ENCODE results near the gene HMGB2.
A peak's percentile ranks its signal among the peaks of the same experiment; 100 is the strongest.

HMGB2 gene

GRCh38 chr4:173334891-173335752 lies 964 bp upstream of the HMGB2 start:
- peak; percentile 84 for DNase-seq

GRCh38 chr4:173333658-173334084 lies 487 bp downstream of the HMGB2 start:
- DNase-seq: peak; percentile 30

GRCh38 chr4:173332963-173333657 lies 1.0 kb downstream of the HMGB2 start:
- DNase-seq: no peak

GRCh38 chr4:173332021-173332487 lies 2.1 kb downstream of the HMGB2 start:
- no peak for DNase-seq

- no peak for DNase-seq
Observed at GRCh38 chr4:173330590-173330989, 3.6 kb downstream of the HMGB2 start.

- no peak for DNase-seq
Observed at GRCh38 chr4:173328236-173328901, 5.8 kb downstream of the HMGB2 start.

GRCh38 chr4:173325007-173325736 lies 9.0 kb downstream of the HMGB2 start:
- no peak for DNase-seq

GRCh38 chr4:173319696-173320095 lies 14.5 kb downstream of the HMGB2 start:
- no peak for DNase-seq

GRCh38 chr4:173318648-173319211 lies 15.4 kb downstream of the HMGB2 start:
- no peak for DNase-seq

GRCh38 chr4:173318240-173318639 lies 15.9 kb downstream of the HMGB2 start:
- DNase-seq: no peak

- DNase-seq: no peak
Observed at GRCh38 chr4:173317004-173317403, 17.2 kb downstream of the HMGB2 start.

GRCh38 chr4:173316060-173316459 lies 18.1 kb downstream of the HMGB2 start:
- DNase-seq: no peak

GRCh38 chr4:173314715-173315114 lies 19.4 kb downstream of the HMGB2 start:
- DNase-seq: no peak

GRCh38 chr4:173311368-173311767 lies 22.8 kb downstream of the HMGB2 start:
- no peak for DNase-seq

GRCh38 chr4:173307778-173308177 lies 26.4 kb downstream of the HMGB2 start:
- no peak for DNase-seq

- DNase-seq: no peak
Observed at GRCh38 chr4:173301518-173302201, 32.5 kb downstream of the HMGB2 start.

- no peak for DNase-seq
Observed at GRCh38 chr4:173294444-173294843, 39.7 kb downstream of the HMGB2 start.

- DNase-seq: no peak
Observed at GRCh38 chr4:173293663-173294062, 40.5 kb downstream of the HMGB2 start.

GRCh38 chr4:173291899-173292298 lies 42.3 kb downstream of the HMGB2 start:
- DNase-seq: no peak

GRCh38 chr4:173289353-173289727 lies 44.8 kb downstream of the HMGB2 start:
- DNase-seq: no peak

- DNase-seq: no peak
Observed at GRCh38 chr4:173288698-173289352, 45.3 kb downstream of the HMGB2 start.

Data from GDM1 (cell line).